Esophagus muscularis mucosa (tissue), 4 donors: ENCODE measurements around the gene PDCL2. TPM values are rescaled to one million over a fixed set of nuclear protein-coding genes. Genes with fewer than 3 reads are reported as not detected.

Experiments used
- DNase-seq: peaks from one replicate; pipeline ENCODE4 v3.0.0-alpha.2; 2017; ENCODE audit errors: extremely low spot score
- H3K27ac ChIP-seq, 4 donors: fragments of 200-600 bp; sonication (generic); replicated peaks in 1 of 4; 1 replicate in 3 of 4; 2 replicates in 1 of 4; pipeline ENCODE4 v1.5.1; 2016 to 2019; ENCODE audit warnings: mild to moderate bottlenecking in 1 of 4
- H3K27me3 ChIP-seq, 4 donors: fragments of 200-600 bp; sonication (generic); one replicate each; pipeline versions ENCODE4 v1.5.1 to v1.6.0; 2016 to 2019
- H3K36me3 ChIP-seq, 4 donors: fragments of 200-600 bp; sonication (generic); one replicate each; pipeline ENCODE4 v1.5.1; 2016 to 2019
- H3K4me1 ChIP-seq, 4 donors: fragments of 200-600 bp; sonication (generic); one replicate each; pipeline ENCODE4 v1.5.1; 2016 to 2019
- H3K4me3 ChIP-seq, 4 donors: fragments of 200-600 bp; sonication (generic); 1 replicate in 2 of 4; 2 replicates in 2 of 4; pipeline ENCODE4 v1.5.1; 2016 to 2019; ENCODE audit warnings: mild to moderate bottlenecking in 4 of 4, moderate library complexity in 1 of 4
- H3K9me3 ChIP-seq, 4 donors: fragments of 200-600 bp; sonication (generic); 1 replicate in 3 of 4; 2 replicates in 1 of 4; pipeline ENCODE4 v1.5.1; 2016 to 2019
- CTCF ChIP-seq, 3 experiments: fragments of 200-600 bp in 2 of 3; fragments of 450-650 bp in 1 of 3; sonication (generic) in 2 of 3; IDR thresholded peaks; one replicate each; pipeline ENCODE4 v1.5.1; 2017 to 2019; ENCODE audit warnings: antibody characterized with exemption in 3 of 3, mild to moderate bottlenecking in 2 of 3, moderate library complexity in 1 of 3
- EP300 ChIP-seq: sonication (generic); formaldehyde crosslinking; IDR thresholded peaks from one replicate; pipeline ENCODE4 v1.6.1; 2017; ENCODE audit warnings: antibody characterized with exemption
- POLR2A ChIP-seq: fragments of 450-650 bp; IDR thresholded peaks from one replicate; pipeline ENCODE4 v1.6.1; 2017; ENCODE audit warnings: antibody characterized with exemption, moderate library complexity, mild to moderate bottlenecking, low read depth
- POLR2AphosphoS5 ChIP-seq, 2 donors: sonication (generic); formaldehyde crosslinking; IDR thresholded peaks; one replicate each; pipeline ENCODE4 v1.6.1; 2017; ENCODE audit warnings: antibody characterized with exemption in 2 of 2
- WGBS: methylation state at CpG from one replicate; pipeline ENCODE4 v1.1.5; 2018; 5-methylcytosine and 5-hydroxymethylcytosine counted together
- intact Hi-C: fragments of 100-400 bp; cut with DNase I; formaldehyde crosslinking; loops from one replicate; pipeline ENCODE4 v1.15.1; 2023
- total RNA-seq, 4 donors: library from RNA; depleted of rRNA; stranded (reverse); fragments of >200 nt; gene quantifications; one replicate each; pipeline versions ENCODE4 v1.1.0 to v1.2.1, GENCODE V29; 2016

The PDCL2 gene
- total RNA-seq, 4 donors from 2014 or later = not detected

GRCh38 chr4:55611358-55612059 is 19.5 kb upstream of the PDCL2 start:
- Histone ChIP-seq H3K4me3 (no peak overlapping the region), H3K9me3 (no peaks in the 10 kb centered on the region), H3K27me3 (no peaks in the 10 kb centered on the region), H3K27ac (no peak overlapping the region), H3K36me3 (no peaks in the 10 kb centered on the region), H3K4me1 (no peaks in the 10 kb centered on the region)
- DNase-seq = no peak
- intact Hi-C loops = no loop called here
- TF ChIP-seq EP300 (no peak), POLR2AphosphoS5 (IDR thresholded peaks at IDR 0.05) (no peak), POLR2A (no peak), CTCF (IDR thresholded peaks at IDR 0.05) (no peak)
- WGBS = 92% methylated on average over 3 of the region's 3 CpGs

- no peak for DNase-seq
- Histone ChIP-seq H3K27ac (no peak overlapping the region), H3K9me3 (no peaks in the 10 kb centered on the region), H3K4me3 (no peak overlapping the region), H3K27me3 (no peaks in the 10 kb centered on the region), H3K4me1 (no peaks in the 10 kb centered on the region), H3K36me3 (no peaks in the 10 kb centered on the region)
- 100% methylated on average over 2 of the region's 2 CpGs for WGBS
- TF ChIP-seq CTCF (IDR thresholded peaks at IDR 0.05) = no peak
- TF ChIP-seq POLR2A = no peak
- no peak for TF ChIP-seq POLR2AphosphoS5 (IDR thresholded peaks at IDR 0.05)
- no peak for TF ChIP-seq EP300
- intact Hi-C loops = no loop called here
Observed at GRCh38 chr4:55610381-55610780, 18.3 kb upstream of the PDCL2 start.

- Histone ChIP-seq H3K9me3 (no peaks in the 10 kb centered on the region), H3K27me3 (no peaks in the 10 kb centered on the region), H3K4me3 (no peak overlapping the region), H3K27ac (no peak overlapping the region), H3K4me1 (no peaks in the 10 kb centered on the region), H3K36me3 (no peaks in the 10 kb centered on the region)
- TF ChIP-seq EP300 (no peak), POLR2A (no peak), POLR2AphosphoS5 (IDR thresholded peaks at IDR 0.05) (no peak), CTCF (IDR thresholded peaks at IDR 0.05) (no peak)
- WGBS = 79% methylated on average over 6 of the region's 6 CpGs
- intact Hi-C loops = no loop called here
- no peak for DNase-seq
Observed at GRCh38 chr4:55609393-55609866, 17.4 kb upstream of the PDCL2 start.

- H3K4me1 ChIP-seq = no peaks in the 10 kb centered on the region
- intact Hi-C loops = no loop called here
- no peak for TF ChIP-seq EP300
- no peaks in the 10 kb centered on the region for H3K27me3 ChIP-seq
- no peak overlapping the region for H3K27ac ChIP-seq
- no peak overlapping the region for H3K4me3 ChIP-seq
- no peaks in the 10 kb centered on the region for H3K36me3 ChIP-seq
- WGBS = 68% methylated on average over 1 of the region's 1 CpG
- no peaks in the 10 kb centered on the region for H3K9me3 ChIP-seq
- no peak for DNase-seq
Observed at GRCh38 chr4:55608591-55608990, 16.5 kb upstream of the PDCL2 start.

- TF ChIP-seq CTCF (IDR thresholded peaks at IDR 0.05) (no peak), POLR2AphosphoS5 (IDR thresholded peaks at IDR 0.05) (no peak), POLR2A (no peak), EP300 (no peak)
- WGBS = 82% methylated on average over 6 of the region's 7 CpGs
- H3K4me1 ChIP-seq = no peaks in the 10 kb centered on the region
- H3K36me3 ChIP-seq = no peaks in the 10 kb centered on the region
- DNase-seq = no peak
- no peak overlapping the region for H3K27ac ChIP-seq
- no peaks in the 10 kb centered on the region for H3K9me3 ChIP-seq
- intact Hi-C loops = no loop called here
- no peak overlapping the region for H3K4me3 ChIP-seq
- no peaks in the 10 kb centered on the region for H3K27me3 ChIP-seq
Observed at GRCh38 chr4:55604996-55605395, 13.0 kb upstream of the PDCL2 start.
